CD8-positive, alpha-beta memory T cell (primary cell): ENCODE data around the gene SCRN2. TPM values are rescaled to one million over a fixed set of nuclear protein-coding genes. Genes with fewer than 3 reads are reported as not detected.

Experiments used
- CTCF ChIA-PET: fragments of 350-600 bp; sonication (Branson Sonifier 250); formaldehyde crosslinking; loops from one replicate; lab custom pipeline; 2021; ENCODE audit warnings: antibody characterized with exemption; lab: Charles Lee
- POLR2A ChIA-PET: fragments of 350-600 bp; sonication (Branson Sonifier 250); formaldehyde crosslinking; loops from one replicate; lab custom pipeline; 2021; ENCODE audit warnings: antibody characterized with exemption; lab: Charles Lee
- DNase-seq, 5 donors: peaks; one replicate each; pipeline versions ENCODE4 v3.0.0 to v3.0.0-alpha.2; 2020 to 2022; ENCODE audit warnings: mixed read lengths in 1 of 5
- H3K27ac ChIP-seq: one replicate; pipeline ENCODE4 v1.7.0; 2013; ENCODE audit warnings: low read depth, mild to moderate bottlenecking, low read length, moderate library complexity
- H3K27me3 ChIP-seq: 2 replicates; pipeline ENCODE4 v1.7.0; 2013; ENCODE audit warnings: low read length, mild to moderate bottlenecking; ENCODE audit not compliant: insufficient read depth, poor library complexity, severe bottlenecking
- H3K36me3 ChIP-seq: 2 replicates; pipeline ENCODE4 v1.7.0; 2013; ENCODE audit warnings: mild to moderate bottlenecking, low read length, moderate library complexity; ENCODE audit not compliant: insufficient read depth
- H3K4me1 ChIP-seq: 2 replicates; pipeline ENCODE4 v1.7.0; 2013; ENCODE audit warnings: mild to moderate bottlenecking, low read length, moderate library complexity; ENCODE audit not compliant: insufficient read depth
- H3K4me3 ChIP-seq: 2 replicates; pipeline ENCODE4 v1.7.0; 2013; ENCODE audit warnings: mild to moderate bottlenecking, low read length
- H3K9me3 ChIP-seq: 2 replicates; pipeline ENCODE4 v1.7.0; 2013; ENCODE audit warnings: mild to moderate bottlenecking, low read length
- H3K27ac Mint-ChIP-seq, 8 donors: one replicate each; pipeline ENCODE4 v1.8.0; 2020 to 2021; ENCODE audit warnings: mixed read lengths in 8 of 8, mild to moderate bottlenecking in 6 of 8, inconsistent platforms in 3 of 8, moderate library complexity in 3 of 8
- H3K27me3 Mint-ChIP-seq, 2 donors: one replicate each; pipeline ENCODE4 v1.8.0; 2020 to 2021; ENCODE audit warnings: mixed read lengths in 2 of 2, mild to moderate bottlenecking in 1 of 2, moderate library complexity in 1 of 2
- H3K36me3 Mint-ChIP-seq, 3 donors: one replicate each; pipeline ENCODE4 v1.8.0; 2020 to 2021; ENCODE audit warnings: mixed read lengths in 3 of 3, inconsistent platforms in 1 of 3, mild to moderate bottlenecking in 1 of 3
- H3K4me1 Mint-ChIP-seq, 3 donors: one replicate each; pipeline ENCODE4 v1.8.0; 2020 to 2021; ENCODE audit warnings: mixed read lengths in 3 of 3, inconsistent platforms in 1 of 3, mild to moderate bottlenecking in 1 of 3
- H3K4me3 Mint-ChIP-seq, 7 donors: one replicate each; pipeline ENCODE4 v1.8.0; 2020 to 2021; ENCODE audit warnings: mixed read lengths in 7 of 7, mild to moderate bottlenecking in 6 of 7, moderate library complexity in 4 of 7, inconsistent platforms in 2 of 7
- H3K9me3 Mint-ChIP-seq, 5 donors: one replicate each; pipeline ENCODE4 v1.8.0; 2020 to 2022; ENCODE audit warnings: mixed read lengths in 5 of 5, mild to moderate bottlenecking in 3 of 5, moderate library complexity in 2 of 5, inconsistent platforms in 1 of 5
- polyA plus RNA-seq: library from polyadenylated mRNA; unstranded; fragments of 300-500 nt; fragmentation: Illumina TruSeq; gene quantifications from one replicate; pipeline ENCODE4 v1.2.3, GENCODE V29; 2021
- total RNA-seq, 2 experiments: library from RNA; stranded (reverse); gene quantifications; one replicate each; pipeline ENCODE4 v1.2.3, GENCODE V29; 2021

SCRN2 gene
- total RNA-seq, result 10 to 100 TPM; 17.3 to 18.0 TPM
- polyA plus RNA-seq, result 17.2 TPM

GRCh38 chr17:47840742-47841487 lies at the start of gene SCRN2:
SCRN2 (minus strand) TSS chr17:47841273; CDS start chr17:47840843, 430 bp downstream.
- Mint-ChIP-seq H3K4me1 (peaks cover 23 to 34% (median 28%) of the 10 kb centered on the region in 3 donors), H3K4me3 (peak within 1 kb of the TSS; percentile 80 to 97 (median 94)), H3K9me3 (no peaks in the 10 kb centered on the region), H3K27ac (peak within 1 kb of the TSS; percentile 44 to 98 (median 85)), H3K36me3 (peaks cover 0 to 27% (median 2%) of the 10 kb centered on the region in 3 donors), H3K27me3 (peaks cover 4 to 29% of the 10 kb centered on the region in 2 donors)
- no peaks in the 10 kb centered on the region for H3K36me3 ChIP-seq
- H3K9me3 ChIP-seq, result no peaks in the 10 kb centered on the region
- H3K4me1 ChIP-seq, result peaks cover 32% of the 10 kb centered on the region
- ChIA-PET POLR2A (interaction anchor here (1.0 to 2.6 kb wide), 4 partner anchors 10 to 190 kb away, joined by 4 to 18 read pairs (median 8); partner anchors contain the start of genes LRRC46, MRPL10 and SP2), CTCF (interaction anchor here (0.6 to 14.0 kb wide), 23 partner anchors 9 to 318 kb away, joined by 3 to 314 read pairs (median 4); partner anchors contain the start of genes CDK5RAP3, LRRC46, MRPL10 and OSBPL7)
- peak within 1 kb of the TSS; percentile 77 for H3K27ac ChIP-seq
- peak; percentile 79 to 88 (median 83) for DNase-seq
- peak within 1 kb of the TSS; percentile 73 for H3K4me3 ChIP-seq
- peaks cover 7% of the 10 kb centered on the region for H3K27me3 ChIP-seq

DNA sequence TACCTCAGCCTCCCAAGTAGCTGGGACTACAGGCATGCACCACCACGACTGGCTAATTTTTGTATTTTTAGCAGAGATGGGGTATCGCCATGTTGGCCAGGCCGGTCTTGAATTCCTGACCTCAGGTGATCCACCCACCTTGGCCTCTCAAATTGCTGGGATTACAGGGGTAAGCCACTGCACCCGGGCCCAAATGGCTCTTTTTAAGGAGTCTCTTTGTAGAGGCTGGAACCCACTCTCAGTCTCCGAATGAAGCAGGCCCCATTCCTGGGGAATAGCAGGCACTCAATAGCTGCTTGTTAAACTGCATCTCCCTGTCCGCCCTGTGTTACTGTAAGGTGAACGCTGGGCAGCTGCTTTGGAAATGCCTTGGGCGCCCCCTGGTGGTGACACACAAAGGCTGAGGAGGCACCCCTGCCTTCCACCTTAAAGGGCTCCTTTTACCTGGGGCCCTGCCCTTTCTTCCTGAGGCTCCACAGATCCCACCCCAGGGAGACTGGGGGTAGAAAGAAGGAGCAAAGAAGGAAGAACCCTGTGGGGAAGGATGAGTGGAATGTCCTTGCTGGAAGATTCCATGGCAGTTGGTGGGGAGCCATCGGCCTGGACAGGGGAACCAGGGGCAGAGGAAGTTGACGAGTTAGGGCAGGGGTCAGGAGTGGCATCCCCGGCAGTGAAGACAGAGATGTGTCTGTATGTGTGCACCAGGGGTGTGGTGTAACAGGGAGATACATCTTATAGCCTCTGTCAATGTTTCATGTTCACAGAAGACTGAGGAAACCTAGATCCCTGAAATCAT lies 48.9 kb upstream of the SCRN2 start:
- DNase-seq, result peak; percentile 79 to 93 (median 87)
- no peaks in the 10 kb centered on the region for H3K9me3 ChIP-seq
- ChIA-PET POLR2A (interaction anchor here (0.7 to 1.1 kb wide), 2 partner anchors 45 to 49 kb away, joined by 3 to 6 read pairs; partner anchors contain the start of gene SCRN2), CTCF (interaction anchor here (0.6 to 12.7 kb wide), 25 partner anchors 9 to 241 kb away, joined by 3 to 314 read pairs (median 4); partner anchors contain the start of genes CDK5RAP3, KPNB1, LRRC46 and MRPL10)
- no peak overlapping the region for H3K27ac ChIP-seq
- Mint-ChIP-seq H3K4me3 (peak overlapping the region in 2 of 7 donors; percentile 11 to 70), H3K36me3 (no peaks in the 10 kb centered on the region), H3K27me3 (peaks cover 0 to 5% of the 10 kb centered on the region in 2 donors), H3K9me3 (no peaks in the 10 kb centered on the region), H3K27ac (peak overlapping the region in 1 of 8 donors; percentile 17), H3K4me1 (peaks cover 18 to 27% (median 22%) of the 10 kb centered on the region in 3 donors)
- no peaks in the 10 kb centered on the region for H3K27me3 ChIP-seq
- H3K4me3 ChIP-seq, result no peak overlapping the region
- no peaks in the 10 kb centered on the region for H3K36me3 ChIP-seq
- peaks cover 19% of the 10 kb centered on the region for H3K4me1 ChIP-seq

- no peak overlapping the region for H3K4me3 ChIP-seq
- H3K27ac ChIP-seq, result no peak overlapping the region
- peaks cover 13 to 20% (median 17%) of the 10 kb centered on the region in 3 donors for H3K4me1 Mint-ChIP-seq
- no peaks in the 10 kb centered on the region for H3K36me3 ChIP-seq
- no peak for DNase-seq
- no peaks in the 10 kb centered on the region for H3K36me3 Mint-ChIP-seq
- H3K4me3 Mint-ChIP-seq, result no peak overlapping the region
- H3K27ac Mint-ChIP-seq, result peak overlapping the region in 1 of 8 donors; percentile 31
- ChIA-PET POLR2A (no interaction called here), CTCF (interaction anchor here (1.7 to 12.7 kb wide), 3 partner anchors 42 to 66 kb away, joined by 4 to 314 read pairs (median 10); partner anchors contain the start of genes OSBPL7, SCRN2 and SP6)
- no peaks in the 10 kb centered on the region for H3K27me3 ChIP-seq
- peaks cover 1 to 6% of the 10 kb centered on the region in 2 donors for H3K27me3 Mint-ChIP-seq
- H3K9me3 ChIP-seq, result no peaks in the 10 kb centered on the region
- H3K4me1 ChIP-seq, result peaks cover 27% of the 10 kb centered on the region
- no peaks in the 10 kb centered on the region for H3K9me3 Mint-ChIP-seq
Observed at GRCh38 chr17:47888293-47888692, 47.2 kb upstream of the SCRN2 start.

DNA sequence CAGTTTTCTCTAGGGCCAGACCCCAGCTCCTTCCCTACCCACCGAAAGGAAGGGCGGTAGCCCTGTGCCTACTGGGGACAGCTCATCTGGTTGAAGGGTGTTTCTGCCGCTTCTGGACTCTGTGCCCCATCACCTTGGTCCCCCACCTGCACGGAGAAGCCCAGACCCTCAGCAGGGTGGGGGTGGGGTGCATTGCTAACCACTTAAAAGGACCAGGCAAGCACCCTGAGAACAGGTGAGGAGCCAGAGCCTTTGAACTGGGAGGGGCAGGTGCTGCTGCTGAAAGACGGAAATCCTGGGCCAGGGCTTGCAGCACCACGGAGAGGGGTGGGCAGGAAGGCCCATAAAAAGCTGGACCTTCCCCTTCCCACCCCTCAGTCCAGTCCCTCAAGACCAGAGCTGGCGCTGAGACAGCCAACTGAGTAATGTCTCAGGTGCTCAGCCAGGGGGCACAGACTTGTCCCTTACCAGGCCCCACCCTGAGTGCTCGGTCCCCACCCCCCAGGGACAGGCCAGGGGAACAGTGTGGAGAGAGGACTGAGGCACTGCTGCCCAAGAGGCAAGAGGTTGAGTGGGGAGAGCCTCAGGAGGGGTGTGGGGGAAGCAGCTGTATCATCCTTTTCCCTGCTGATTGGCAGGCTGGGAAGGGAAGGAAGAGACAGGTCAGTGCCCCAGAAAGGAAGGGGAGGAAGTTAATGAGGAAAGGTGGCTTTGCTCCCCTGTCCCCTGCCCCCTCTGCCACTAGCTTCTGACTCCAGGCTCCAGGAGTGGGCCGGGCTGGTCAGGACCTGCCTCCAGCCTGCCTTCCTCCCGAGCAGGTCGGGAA lies 44.0 kb upstream of the SCRN2 start:
- Mint-ChIP-seq H3K4me3 (peak overlapping the region in 3 of 7 donors; percentile 23 to 44 (median 44)), H3K4me1 (peaks cover 13 to 25% (median 22%) of the 10 kb centered on the region in 3 donors), H3K9me3 (no peaks in the 10 kb centered on the region), H3K36me3 (no peaks in the 10 kb centered on the region), H3K27ac (peak overlapping the region in 1 of 8 donors; percentile 38), H3K27me3 (peaks cover 15 to 19% of the 10 kb centered on the region in 2 donors)
- Histone ChIP-seq H3K4me1 (peaks cover 38% of the 10 kb centered on the region), H3K36me3 (no peaks in the 10 kb centered on the region), H3K27me3 (no peaks in the 10 kb centered on the region), H3K27ac (no peak overlapping the region), H3K9me3 (no peaks in the 10 kb centered on the region), H3K4me3 (peak overlapping the region; percentile 39)
- ChIA-PET CTCF (interaction anchor here (0.8 to 12.7 kb wide), 2 partner anchors 39 to 62 kb away, joined by 3 to 314 read pairs; partner anchors contain the start of genes SCRN2 and SP6), POLR2A (no interaction called here)
- DNase-seq, result peak in 2 of 5 donors; percentile 2 to 34

DNA sequence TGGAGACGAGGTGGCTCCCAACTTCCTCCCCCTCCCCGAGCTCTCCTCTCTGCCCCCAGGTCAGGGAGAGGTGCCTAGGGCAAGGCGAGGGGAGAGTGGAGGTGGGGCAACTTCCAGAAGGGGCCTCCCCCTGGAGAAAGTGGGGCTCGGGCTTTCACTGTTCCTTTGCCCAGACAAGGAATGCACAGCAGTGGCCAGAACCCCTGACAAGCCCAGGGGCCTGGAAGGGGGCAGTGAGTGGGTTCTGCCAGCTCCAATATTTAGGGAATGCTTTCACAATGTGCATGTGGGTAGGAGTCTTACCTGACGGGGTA lies 43.3 kb upstream of the SCRN2 start:
- Mint-ChIP-seq H3K27ac (no peak overlapping the region), H3K27me3 (peaks cover 14 to 20% of the 10 kb centered on the region in 2 donors), H3K4me1 (peaks cover 13 to 22% (median 18%) of the 10 kb centered on the region in 3 donors), H3K4me3 (no peak overlapping the region), H3K9me3 (no peaks in the 10 kb centered on the region), H3K36me3 (no peaks in the 10 kb centered on the region)
- ChIA-PET POLR2A (no interaction called here), CTCF (interaction anchor here (0.8 to 12.7 kb wide), 2 partner anchors 38 to 62 kb away, joined by 3 to 314 read pairs; partner anchors contain the start of genes SCRN2 and SP6)
- no peak overlapping the region for H3K4me3 ChIP-seq
- DNase-seq, result no peak
- no peaks in the 10 kb centered on the region for H3K36me3 ChIP-seq
- H3K9me3 ChIP-seq, result no peaks in the 10 kb centered on the region
- no peak overlapping the region for H3K27ac ChIP-seq
- H3K27me3 ChIP-seq, result no peaks in the 10 kb centered on the region
- peaks cover 38% of the 10 kb centered on the region for H3K4me1 ChIP-seq

- ChIA-PET CTCF (interaction anchor here (1.7 to 12.7 kb wide), 2 partner anchors 37 to 42 kb away, joined by 7 to 314 read pairs; partner anchors contain the start of genes SCRN2 and SP6), POLR2A (no interaction called here)
- Histone ChIP-seq H3K36me3 (no peaks in the 10 kb centered on the region), H3K4me3 (no peak overlapping the region), H3K27me3 (no peaks in the 10 kb centered on the region), H3K4me1 (peaks cover 38% of the 10 kb centered on the region), H3K9me3 (no peaks in the 10 kb centered on the region), H3K27ac (no peak overlapping the region)
- Mint-ChIP-seq H3K9me3 (no peaks in the 10 kb centered on the region), H3K4me3 (no peak overlapping the region), H3K27me3 (peaks cover 16 to 25% of the 10 kb centered on the region in 2 donors), H3K36me3 (no peaks in the 10 kb centered on the region), H3K27ac (no peak overlapping the region), H3K4me1 (peaks cover 13 to 22% (median 21%) of the 10 kb centered on the region in 3 donors)
- DNase-seq, result no peak
Observed at GRCh38 chr17:47883589-47884426, 42.7 kb upstream of the SCRN2 start.
